Activated CD4-positive, alpha-beta T cell treated with anti-CD3 and anti-CD28 coated beads for 4 hours (primary cell): ENCODE results near the gene GPATCH2L.
A peak's percentile ranks its signal among the peaks of the same experiment; 100 is the strongest.

Source experiments
- DNase-seq, 2 donors: peaks; one replicate each; pipeline ENCODE4 v3.0.0-alpha.2; 2020

Gene GPATCH2L

GRCh38 chr14:76136476-76137110, 15.1 kb upstream of the GPATCH2L start:
- no peak for DNase-seq

- DNase-seq, result no peak
Measured at GRCh38 chr14:76138119-76138757, 13.5 kb upstream of the GPATCH2L start.

GRCh38 chr14:76138758-76139723, 12.7 kb upstream of the GPATCH2L start:
- DNase-seq, result no peak

- no peak for DNase-seq
Measured at GRCh38 chr14:76143642-76144041, 8.1 kb upstream of the GPATCH2L start.

- no peak for DNase-seq
Measured at GRCh38 chr14:76146976-76147375, 4.7 kb upstream of the GPATCH2L start.

GRCh38 chr14:76149196-76149595, 2.5 kb upstream of the GPATCH2L start:
- no peak for DNase-seq

GRCh38 chr14:76152333-76152681, 585 bp downstream of the GPATCH2L start:
- peak; percentile 74 to 76 for DNase-seq

- DNase-seq, result no peak
Measured at GRCh38 chr14:76153919-76154318, 2.2 kb downstream of the GPATCH2L start.

- DNase-seq, result no peak
Measured at GRCh38 chr14:76154539-76155126, 2.9 kb downstream of the GPATCH2L start.

- DNase-seq, result no peak
Measured at GRCh38 chr14:76163668-76164363, 12.1 kb downstream of the GPATCH2L start.

GRCh38 chr14:76168531-76168930, 16.8 kb downstream of the GPATCH2L start:
- DNase-seq, result no peak

GRCh38 chr14:76169776-76170175, 18.1 kb downstream of the GPATCH2L start:
- no peak for DNase-seq

GRCh38 chr14:76174982-76175381, 23.3 kb downstream of the GPATCH2L start:
- DNase-seq, result no peak

- DNase-seq, result no peak
Measured at GRCh38 chr14:76175942-76176341, 24.2 kb downstream of the GPATCH2L start.

- DNase-seq, result no peak
Measured at GRCh38 chr14:76181546-76181945, 29.8 kb downstream of the GPATCH2L start.

- DNase-seq, result no peak
Measured at GRCh38 chr14:76186308-76187027, 34.7 kb downstream of the GPATCH2L start.

- DNase-seq, result no peak
Measured at GRCh38 chr14:76191297-76191696, 39.6 kb downstream of the GPATCH2L start.

GRCh38 chr14:76193696-76194095, 42.0 kb downstream of the GPATCH2L start:
- no peak for DNase-seq

GRCh38 chr14:76194327-76194726, 42.6 kb downstream of the GPATCH2L start:
- DNase-seq, result no peak

GRCh38 chr14:76195003-76195402, 43.3 kb downstream of the GPATCH2L start:
- DNase-seq, result no peak

GRCh38 chr14:76196980-76197695, 45.4 kb downstream of the GPATCH2L start:
- no peak for DNase-seq
